ENCODE results near the gene PRDX5. TPM values are rescaled to one million over a fixed set of nuclear protein-coding genes. Genes with fewer than 3 reads are reported as not detected.
"Not testable (repeated sequence)": the region's sequence is repeated elsewhere in the genome, so short reads cannot be mapped to it uniquely, and the experiment has no call there.

Gene PRDX5
- total RNA-seq, 2 experiments from 2014 or later = 103 to 105 TPM

DNA sequence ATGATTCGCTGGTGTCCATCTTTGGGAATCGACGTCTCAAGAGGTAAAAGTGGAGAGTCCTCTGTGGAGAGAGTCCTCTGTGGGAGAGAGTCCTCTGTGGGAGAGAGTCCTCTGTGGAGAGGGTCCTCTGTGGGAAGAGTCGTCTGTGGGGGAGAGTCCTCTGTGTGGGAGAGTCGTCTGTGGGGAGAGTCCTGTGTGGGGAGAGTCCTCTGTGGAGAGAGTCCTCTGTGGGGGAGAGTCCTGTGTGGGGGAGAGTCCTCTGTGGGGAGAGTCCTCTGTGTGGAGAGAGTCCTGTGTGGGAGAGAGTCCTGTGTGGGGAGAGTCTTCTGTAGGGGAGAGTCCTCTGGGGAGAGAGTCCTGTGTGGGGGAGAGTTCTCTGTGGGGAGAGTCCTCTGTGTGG is 3.1 kb downstream of the PRDX5 start:
- ATAC-seq (no peak), DNase-seq (no peak)
- Mint-ChIP-seq H3K27me3 (no peaks in the 10 kb centered on the region), H3K9me3 (no peaks in the 10 kb centered on the region), H3K4me1 (ENCODE audit: low read depth) (peaks cover 20% of the 10 kb centered on the region), H3K4me3 (no peak overlapping the region), H3K36me3 (ENCODE audit: low read depth) (peaks cover 36% of the 10 kb centered on the region), H3K27ac (no peak overlapping the region)
- ChIA-PET CTCF (no interaction called here), POLR2A (no interaction called here)
- TF ChIP-seq, protein P1, sequence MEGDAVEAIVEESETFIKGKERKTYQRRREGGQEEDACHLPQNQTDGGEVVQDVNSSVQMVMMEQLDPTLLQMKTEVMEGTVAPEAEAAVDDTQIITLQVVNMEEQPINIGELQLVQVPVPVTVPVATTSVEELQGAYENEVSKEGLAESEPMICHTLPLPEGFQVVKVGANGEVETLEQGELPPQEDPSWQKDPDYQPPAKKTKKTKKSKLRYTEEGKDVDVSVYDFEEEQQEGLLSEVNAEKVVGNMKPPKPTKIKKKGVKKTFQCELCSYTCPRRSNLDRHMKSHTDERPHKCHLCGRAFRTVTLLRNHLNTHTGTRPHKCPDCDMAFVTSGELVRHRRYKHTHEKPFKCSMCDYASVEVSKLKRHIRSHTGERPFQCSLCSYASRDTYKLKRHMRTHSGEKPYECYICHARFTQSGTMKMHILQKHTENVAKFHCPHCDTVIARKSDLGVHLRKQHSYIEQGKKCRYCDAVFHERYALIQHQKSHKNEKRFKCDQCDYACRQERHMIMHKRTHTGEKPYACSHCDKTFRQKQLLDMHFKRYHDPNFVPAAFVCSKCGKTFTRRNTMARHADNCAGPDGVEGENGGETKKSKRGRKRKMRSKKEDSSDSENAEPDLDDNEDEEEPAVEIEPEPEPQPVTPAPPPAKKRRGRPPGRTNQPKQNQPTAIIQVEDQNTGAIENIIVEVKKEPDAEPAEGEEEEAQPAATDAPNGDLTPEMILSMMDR (IDR thresholded peaks at IDR 0.05) = no peak
- intact Hi-C loops (cut with micrococcal nuclease) = no loop called here

DNA sequence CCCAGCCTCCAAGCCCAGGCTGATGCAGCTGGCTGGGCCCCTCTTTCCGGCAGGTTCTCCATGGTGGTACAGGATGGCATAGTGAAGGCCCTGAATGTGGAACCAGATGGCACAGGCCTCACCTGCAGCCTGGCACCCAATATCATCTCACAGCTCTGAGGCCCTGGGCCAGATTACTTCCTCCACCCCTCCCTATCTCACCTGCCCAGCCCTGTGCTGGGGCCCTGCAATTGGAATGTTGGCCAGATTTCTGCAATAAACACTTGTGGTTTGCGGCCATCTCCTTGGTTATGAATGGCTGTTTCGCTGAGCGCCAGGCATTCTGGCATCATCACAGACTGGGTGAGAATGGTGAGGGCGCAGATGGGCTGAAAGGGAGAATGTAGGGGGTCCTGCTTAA is 3.6 kb downstream of the PRDX5 start:
- TF ChIP-seq, protein P1 (IDR thresholded peaks at IDR 0.05) = no peak
- ChIA-PET CTCF (no interaction called here), POLR2A (interaction anchor here (0.6 kb wide), 1 partner anchor 1183 kb away, joined by 3 read pairs; no protein-coding TSS in a partner anchor)
- H3K9me3 Mint-ChIP-seq = no peaks in the 10 kb centered on the region
- H3K27me3 Mint-ChIP-seq = no peaks in the 10 kb centered on the region
- no peak overlapping the region for H3K27ac Mint-ChIP-seq
- H3K4me1 Mint-ChIP-seq (ENCODE audit: low read depth) = peaks cover 16% of the 10 kb centered on the region
- H3K36me3 Mint-ChIP-seq (ENCODE audit: low read depth) = peaks cover 32% of the 10 kb centered on the region
- no peak for DNase-seq
- intact Hi-C loops (cut with micrococcal nuclease) = no loop called here
- no peak overlapping the region for H3K4me3 Mint-ChIP-seq
- ATAC-seq = no peak

DNA sequence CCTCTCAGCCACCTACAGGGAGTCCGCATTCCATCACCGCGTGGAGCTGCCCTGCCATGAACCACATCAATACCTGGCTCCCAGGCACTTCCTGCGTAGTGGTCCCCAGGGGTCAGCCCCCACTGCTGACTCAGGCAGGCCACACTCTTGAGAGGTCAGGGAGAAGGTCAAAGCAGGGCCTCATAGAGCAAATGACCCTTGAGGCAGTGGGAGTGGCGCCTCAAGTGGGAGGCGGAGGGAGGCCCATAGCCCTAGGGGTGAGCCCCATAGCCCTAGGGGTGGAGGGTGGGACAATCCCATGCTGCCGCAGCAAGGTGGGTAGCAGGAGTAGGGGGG is 5.0 kb downstream of the PRDX5 start:
- Mint-ChIP-seq H3K27ac (no peak overlapping the region), H3K4me1 (ENCODE audit: low read depth) (peaks cover 13% of the 10 kb centered on the region), H3K9me3 (no peaks in the 10 kb centered on the region), H3K4me3 (no peak overlapping the region), H3K27me3 (no peaks in the 10 kb centered on the region), H3K36me3 (ENCODE audit: low read depth) (peaks cover 20% of the 10 kb centered on the region)
- CTCF ChIA-PET = interaction anchor here (1.3 to 1.7 kb wide), 2 partner anchors 9 to 22 kb away, joined by 5 to 7 read pairs; no protein-coding TSS in a partner anchor
- no peak for ATAC-seq
- intact Hi-C loops (cut with micrococcal nuclease) = no loop called here
- TF ChIP-seq, protein P1 (IDR thresholded peaks at IDR 0.05) = no peak
- POLR2A ChIA-PET = interaction anchor here (1.0 kb wide), 1 partner anchor 116 kb away, joined by 4 read pairs; the partner anchor contains the start of gene FERMT3
- no peak for DNase-seq

DNA sequence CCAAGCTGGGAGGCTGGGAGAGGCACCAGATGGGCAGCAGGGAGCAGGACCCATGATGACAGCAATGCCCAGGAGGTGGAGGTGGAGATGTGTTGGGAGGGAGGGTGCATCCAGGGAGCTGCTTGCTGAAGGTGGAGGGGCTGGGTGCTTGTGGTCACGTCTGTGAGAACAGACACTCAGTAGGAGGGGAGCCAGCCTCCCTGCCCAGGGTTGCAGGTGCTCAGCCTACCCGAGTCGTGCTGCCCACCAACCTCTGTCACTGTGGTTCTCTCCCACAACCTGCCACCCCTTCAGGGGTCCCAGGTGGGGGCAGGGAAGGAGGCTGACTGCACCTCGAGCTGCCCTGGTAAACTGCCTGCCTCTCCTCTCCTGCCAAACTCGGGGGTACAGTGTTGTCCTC is 5.5 kb downstream of the PRDX5 start:
- ChIA-PET POLR2A (interaction anchor here (0.7 to 1.1 kb wide), 3 partner anchors 18 to 119 kb away, joined by 3 to 4 read pairs (median 3); partner anchors contain the start of gene FERMT3), CTCF (interaction anchor here (1.3 to 1.7 kb wide), 2 partner anchors 8 to 22 kb away, joined by 5 to 7 read pairs; no protein-coding TSS in a partner anchor)
- DNase-seq = no peak
- Mint-ChIP-seq H3K9me3 (no peaks in the 10 kb centered on the region), H3K27ac (no peak overlapping the region), H3K27me3 (no peaks in the 10 kb centered on the region), H3K4me3 (no peak overlapping the region), H3K36me3 (ENCODE audit: low read depth) (peaks cover 16% of the 10 kb centered on the region), H3K4me1 (ENCODE audit: low read depth) (peaks cover 13% of the 10 kb centered on the region)
- TF ChIP-seq, protein P1 (IDR thresholded peaks at IDR 0.05) = no peak
- ATAC-seq = no peak
- intact Hi-C loops (cut with micrococcal nuclease) = no loop called here

DNA sequence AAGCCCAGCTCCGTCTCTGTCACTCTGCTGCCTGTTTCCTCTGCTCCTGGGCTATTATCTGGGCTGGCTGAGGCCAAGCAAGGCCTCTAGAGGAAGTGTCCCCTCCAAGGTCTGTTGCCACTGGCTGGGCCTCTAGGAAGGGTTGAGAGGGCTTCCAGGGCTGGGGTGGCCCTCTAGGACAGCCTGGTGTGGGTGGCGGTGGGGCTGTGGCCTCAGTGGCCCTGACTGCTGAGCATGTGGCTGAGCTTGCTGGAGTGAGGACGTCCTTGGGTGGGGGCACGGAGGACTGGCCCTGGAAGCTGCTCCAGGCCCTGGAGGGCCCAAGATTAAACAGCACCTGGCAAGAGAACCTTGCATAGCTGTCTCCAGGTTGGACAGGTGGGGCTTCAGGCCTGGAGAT is 6.1 kb downstream of the PRDX5 start:
- peaks cover 15% of the 10 kb centered on the region for H3K36me3 Mint-ChIP-seq (ENCODE audit: low read depth)
- H3K4me3 Mint-ChIP-seq; H3K27me3 Mint-ChIP-seq; intact Hi-C loops (cut with micrococcal nuclease); ATAC-seq; H3K27ac Mint-ChIP-seq; DNase-seq; H3K9me3 Mint-ChIP-seq: not testable (repeated sequence)
- H3K4me1 Mint-ChIP-seq (ENCODE audit: low read depth) = peaks cover 10% of the 10 kb centered on the region
- ChIA-PET POLR2A (interaction anchor here (0.7 to 1.1 kb wide), 3 partner anchors 17 to 119 kb away, joined by 3 to 4 read pairs (median 3); partner anchors contain the start of gene FERMT3), CTCF (interaction anchor here (1.3 to 1.7 kb wide), 2 partner anchors 8 to 23 kb away, joined by 5 to 7 read pairs; no protein-coding TSS in a partner anchor)
